ENCODE measurements around the gene ARHGEF2. TPM values are rescaled to one million over a fixed set of nuclear protein-coding genes. Genes with fewer than 3 reads are reported as not detected.

ARHGEF2 gene
- total and polyA plus RNA-seq, 9 of the 15 experiments (the other 6 are each of a cell fraction or from before 2014, with no cell fraction given) = 7.1 to 162 (median 62.2) TPM

GRCh38 chr1:155932487-155932886 lies 45.9 kb downstream of the ARHGEF2 start:
- peak overlapping the region; percentile 81 for H3K4me3 ChIP-seq
- peaks cover 12 to 13% of the 10 kb centered on the region in 2 experiments; a peak in 4 of 5 replicates for H3K4me1 ChIP-seq (replicated peaks in 1 of 2; ENCODE audit: control insufficient read depth in 2 of 2, insufficient read depth in 2 of 2, low read length in 2 of 2)
- no peaks in the 10 kb centered on the region for H3K9me1 ChIP-seq (ENCODE audit: control insufficient read depth, insufficient read depth, low read length)
- peaks cover 63% of the 10 kb centered on the region for H3K36me3 ChIP-seq (ENCODE audit: control insufficient read depth, insufficient read depth, low read length)
- 49% methylated on average over 5 of the region's 5 CpGs for WGBS (ENCODE audit: insufficient coverage, low coverage, missing lambda C conversion rate)
- BruUV-seq (replicated peaks) = no TSS peak
- no peak overlapping the region; the same call in 2 of the 3 replicates for H3K27ac ChIP-seq (ENCODE audit: extremely low read depth, low read depth, low read length)
- no peak for FAIRE-seq
- no peaks in the 10 kb centered on the region for H3K9me3 ChIP-seq (replicated peaks; ENCODE audit: control insufficient read depth, insufficient read depth, low read depth, low read length)
- peaks cover 63% of the 10 kb centered on the region for H3K79me2 ChIP-seq (ENCODE audit: control insufficient read depth, insufficient read depth, low read length)
- POLR2A ChIA-PET = interaction anchor here (0.6 to 6.3 kb wide), 17 partner anchors 10 to 271 kb away, joined by 3 to 100 read pairs (median 4); partner anchors contain the start of gene SYT11
- H3K9ac ChIP-seq (ENCODE audit: insufficient read depth in 1 of 2, low read depth in 2 of 2, low read length in 2 of 2) = 0 out of 4 replicates have a peak overlapping the region, but pooled peaks of 1 of the 2 experiments have one; percentile 9
- in situ Hi-C loops (cut with MboI) = loop anchor here (5.0 kb wide), 1 partner anchor 135 kb away; no protein-coding TSS in a partner anchor
- peak overlapping the region; percentile 43; the same call in 1 of the 2 replicates for H3K4me2 ChIP-seq (ENCODE audit: insufficient read depth, low read length)
- CTCF ChIA-PET (ENCODE audit: low intra/inter-chr PET ratio) = no interaction called here
- DNase-seq (ENCODE audit: extremely low read depth in 1 of 4, low spot score in 3 of 4) = no peak
- no peaks in the 10 kb centered on the region for H3K27me3 ChIP-seq (ENCODE audit: control insufficient read depth in 2 of 2, insufficient read depth in 2 of 2, low read length in 2 of 2)
- H4K20me1 ChIP-seq (replicated peaks; ENCODE audit: control insufficient read depth, insufficient read depth, low read length) = 0 out of 2 replicates have a peak, but pooled peaks cover 5% of the 10 kb centered on the region
- no peak for TF ChIP-seq GTF2E2 (tag; IDR thresholded peaks at IDR 0.05)
- no peak for TF ChIP-seq SRSF3 (IDR thresholded peaks at IDR 0.05; ENCODE audit: insufficient read depth, low read length)
- no peak for TF ChIP-seq PTRF (tag; IDR thresholded peaks at IDR 0.05)
- TF ChIP-seq PYGO2 (tag; IDR thresholded peaks at IDR 0.05) = no peak
- no peak for TF ChIP-seq CEBPB (tag; IDR thresholded peaks at IDR 0.05)
- TF ChIP-seq OTX1 (CRISPR knock-in tag; IDR thresholded peaks at IDR 0.05) = no peak
- TF ChIP-seq ESRRA (IDR thresholded peaks at IDR 0.05; ENCODE audit: borderline replicate concordance, low read depth) = no peak
- no peak for TF ChIP-seq NR2F6 (CRISPR knock-in tag; IDR thresholded peaks at IDR 0.05)
- no peak for TF ChIP-seq CHCHD3 (CRISPR knock-in tag; IDR thresholded peaks at IDR 0.05)
- TF ChIP-seq THAP12 (CRISPR knock-in tag; IDR thresholded peaks at IDR 0.05) = no peak
- H2AFZ ChIP-seq (ENCODE audit: low read depth, low read length) = no peak overlapping the region
- intact Hi-C loops (cut with micrococcal nuclease) = loop anchor here (2.0 to 10.0 kb wide), 2 partner anchors 74 to 192 kb away; partner anchors contain the start of gene SYT11
- no peak for ATAC-seq

Data from K562 (cell line).